GM12875 (cell line): ENCODE results near the gene MED15.

ENCODE experiments used
- H3K4me3 ChIP-seq: one replicate; pipeline ENCODE4 v1.5.1; 2011; ENCODE audit warnings: low read depth, low read length, control low read depth
- TF ChIP-seq, protein P1 (sequence below): IDR thresholded peaks from 2 replicates; pipeline ENCODE4 v1.5.1; 2011; ENCODE audit warnings: low read depth, mild to moderate bottlenecking, control low read depth, inconsistent platforms, low read length, moderate library complexity, borderline replicate concordance; ENCODE audit not compliant: insufficient read depth

Gene MED15

DNA sequence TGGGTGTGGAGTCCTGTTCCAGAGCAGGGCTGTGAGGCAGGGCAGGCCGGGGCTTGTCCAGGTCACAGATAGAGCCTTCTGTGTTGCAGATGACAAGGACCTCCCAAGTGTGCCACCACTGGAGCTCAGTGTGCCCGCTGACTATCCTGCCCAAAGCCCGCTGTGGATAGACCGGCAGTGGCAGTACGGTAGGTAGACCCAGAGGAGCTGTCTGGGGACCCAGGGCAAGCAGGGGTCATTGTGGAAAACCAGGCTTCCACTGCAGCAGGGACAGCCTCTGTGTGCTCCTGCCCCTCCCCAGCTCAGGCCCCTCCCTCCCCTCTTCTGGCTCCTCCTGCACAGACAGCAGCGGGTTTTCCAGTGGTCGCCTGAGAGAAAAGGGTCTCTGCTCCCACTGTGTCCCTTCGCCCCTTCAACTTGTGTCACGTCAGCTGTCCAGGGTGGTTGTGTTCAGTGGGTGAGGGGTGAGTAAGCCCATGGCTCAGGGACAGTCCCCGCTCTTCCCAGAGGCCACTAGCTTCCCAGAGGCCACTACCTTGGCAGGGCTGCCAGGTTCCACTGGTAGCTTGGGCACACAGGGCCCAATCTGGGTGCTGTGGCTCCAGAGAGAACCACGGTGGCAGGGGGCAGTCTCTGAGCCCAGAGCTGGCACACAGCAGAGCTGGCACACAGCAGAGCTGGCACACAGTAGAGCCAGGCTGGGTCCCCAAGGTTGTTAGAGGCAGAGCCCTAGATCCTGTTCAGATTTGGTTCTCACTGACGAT is 78.4 kb downstream of the MED15 start:
- TF ChIP-seq, protein P1, sequence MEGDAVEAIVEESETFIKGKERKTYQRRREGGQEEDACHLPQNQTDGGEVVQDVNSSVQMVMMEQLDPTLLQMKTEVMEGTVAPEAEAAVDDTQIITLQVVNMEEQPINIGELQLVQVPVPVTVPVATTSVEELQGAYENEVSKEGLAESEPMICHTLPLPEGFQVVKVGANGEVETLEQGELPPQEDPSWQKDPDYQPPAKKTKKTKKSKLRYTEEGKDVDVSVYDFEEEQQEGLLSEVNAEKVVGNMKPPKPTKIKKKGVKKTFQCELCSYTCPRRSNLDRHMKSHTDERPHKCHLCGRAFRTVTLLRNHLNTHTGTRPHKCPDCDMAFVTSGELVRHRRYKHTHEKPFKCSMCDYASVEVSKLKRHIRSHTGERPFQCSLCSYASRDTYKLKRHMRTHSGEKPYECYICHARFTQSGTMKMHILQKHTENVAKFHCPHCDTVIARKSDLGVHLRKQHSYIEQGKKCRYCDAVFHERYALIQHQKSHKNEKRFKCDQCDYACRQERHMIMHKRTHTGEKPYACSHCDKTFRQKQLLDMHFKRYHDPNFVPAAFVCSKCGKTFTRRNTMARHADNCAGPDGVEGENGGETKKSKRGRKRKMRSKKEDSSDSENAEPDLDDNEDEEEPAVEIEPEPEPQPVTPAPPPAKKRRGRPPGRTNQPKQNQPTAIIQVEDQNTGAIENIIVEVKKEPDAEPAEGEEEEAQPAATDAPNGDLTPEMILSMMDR: no peak

DNA sequence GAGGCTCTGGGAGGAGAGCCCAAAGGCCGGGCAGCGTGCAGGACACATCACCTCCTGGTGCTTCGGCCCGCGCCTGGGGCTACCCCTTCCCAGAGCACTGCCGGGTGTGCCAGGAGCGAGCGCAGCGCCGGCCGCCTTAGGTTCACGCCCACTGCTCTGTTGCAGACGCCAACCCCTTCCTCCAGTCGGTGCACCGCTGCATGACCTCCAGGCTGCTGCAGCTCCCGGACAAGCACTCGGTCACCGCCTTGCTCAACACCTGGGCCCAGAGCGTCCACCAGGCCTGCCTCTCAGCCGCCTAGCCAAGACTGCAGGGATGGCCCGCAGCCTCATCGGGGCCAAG is 79.0 kb downstream of the MED15 start:
- TF ChIP-seq, protein P1: no peak
- H3K4me3 ChIP-seq: no peak overlapping the region

More for the DNA sequence above, 78.4 kb downstream of the MED15 start:
- H3K4me3 ChIP-seq: no peak overlapping the region

DNA sequence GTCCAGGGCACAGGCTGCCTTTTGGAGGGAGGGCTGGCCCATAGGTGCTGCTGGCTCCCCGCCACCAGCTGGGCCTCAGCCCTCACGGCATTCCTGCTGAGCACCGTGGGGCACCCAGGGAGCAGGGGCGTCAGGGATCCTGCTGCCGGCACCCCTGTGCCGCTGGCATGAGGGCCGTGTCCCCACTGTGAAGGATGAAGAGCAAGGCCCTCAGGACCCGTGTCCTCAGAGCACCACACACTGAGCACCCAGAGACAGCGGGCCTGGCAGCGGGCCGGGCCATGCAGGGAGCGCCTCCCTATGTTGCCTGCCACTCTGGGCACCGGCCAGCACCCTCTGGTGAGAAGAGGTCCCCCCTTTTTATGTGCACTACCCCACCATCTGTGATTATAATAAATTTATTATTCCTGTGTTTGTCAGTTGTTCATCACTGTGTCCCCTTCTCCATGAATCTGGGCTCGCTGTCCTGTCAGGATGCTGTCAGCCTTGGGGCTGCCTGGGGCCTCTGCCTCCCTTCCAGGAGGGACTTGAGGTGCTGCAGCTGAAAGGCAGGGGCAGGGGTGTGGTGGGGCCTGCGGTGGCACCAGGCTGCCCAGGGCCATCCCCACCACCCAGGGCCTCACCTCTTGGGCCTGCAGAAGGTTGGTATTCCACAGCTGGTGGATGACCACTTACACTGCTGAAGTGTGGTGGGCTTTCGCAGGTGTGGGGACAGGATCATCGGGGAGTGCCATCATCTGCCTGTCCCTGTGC is 80.0 kb downstream of the MED15 start:
- TF ChIP-seq, protein P1: no peak
- H3K4me3 ChIP-seq: no peak overlapping the region

GRCh38 chr22:20588092-20588842 is 80.9 kb downstream of the MED15 start:
- no peak overlapping the region for H3K4me3 ChIP-seq
- TF ChIP-seq, protein P1: no peak

DNA sequence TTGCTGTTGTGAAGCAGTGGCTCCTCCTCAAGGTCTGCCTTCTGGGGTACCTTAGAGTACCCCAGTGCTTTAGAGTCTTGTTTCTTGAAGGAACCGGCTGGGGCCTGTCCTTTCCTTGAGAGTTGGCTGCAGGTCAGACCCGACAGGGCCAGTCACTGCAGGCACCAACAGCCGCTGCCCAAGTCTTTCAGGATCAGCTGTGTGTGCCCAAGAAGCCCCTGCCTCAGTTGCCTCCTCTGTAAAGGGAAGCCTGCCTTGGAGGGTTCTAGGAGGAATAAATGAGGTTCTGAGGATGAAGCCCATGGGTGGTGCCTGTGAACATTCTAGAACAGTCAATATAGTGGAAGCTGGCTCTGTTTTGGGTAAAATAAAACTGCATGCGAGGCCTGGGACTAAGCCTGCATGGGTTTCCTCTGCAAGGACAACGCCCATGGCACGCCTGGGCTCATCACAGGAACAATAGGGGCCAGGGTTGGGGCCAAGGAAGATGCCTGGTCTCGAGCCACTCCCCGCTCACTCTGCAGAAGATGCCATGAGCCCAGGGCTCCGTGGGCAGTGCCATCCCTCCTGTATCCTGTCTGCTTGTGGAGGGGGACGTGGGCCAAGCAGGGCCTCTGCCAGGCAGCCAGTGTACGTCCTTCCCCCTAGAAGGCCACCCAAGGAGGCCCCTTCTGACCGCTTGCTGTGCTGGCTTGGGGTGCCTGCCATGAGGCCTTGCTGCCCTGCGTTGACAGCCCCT is 81.6 kb downstream of the MED15 start:
- TF ChIP-seq, protein P1: no peak
- no peak overlapping the region for H3K4me3 ChIP-seq

- H3K4me3 ChIP-seq: no peak overlapping the region
- TF ChIP-seq, protein P1: no peak
These were observed 82.4 kb downstream of the MED15 start for GRCh38 chr22:20589614-20590476.
